Stimulated activated CD8-positive, alpha-beta memory T cell treated with anti-CD3 and anti-CD28 coated beads, Interleukin-15, amount 100 ng/mL, for 1 hour (primary cell): ENCODE data around the gene FAM120AOS.

Experiments used
- DNase-seq: peaks from one replicate; pipeline ENCODE4 v3.0.0-alpha.2; 2020; ENCODE audit warnings: low read depth

FAM120AOS gene

DNA sequence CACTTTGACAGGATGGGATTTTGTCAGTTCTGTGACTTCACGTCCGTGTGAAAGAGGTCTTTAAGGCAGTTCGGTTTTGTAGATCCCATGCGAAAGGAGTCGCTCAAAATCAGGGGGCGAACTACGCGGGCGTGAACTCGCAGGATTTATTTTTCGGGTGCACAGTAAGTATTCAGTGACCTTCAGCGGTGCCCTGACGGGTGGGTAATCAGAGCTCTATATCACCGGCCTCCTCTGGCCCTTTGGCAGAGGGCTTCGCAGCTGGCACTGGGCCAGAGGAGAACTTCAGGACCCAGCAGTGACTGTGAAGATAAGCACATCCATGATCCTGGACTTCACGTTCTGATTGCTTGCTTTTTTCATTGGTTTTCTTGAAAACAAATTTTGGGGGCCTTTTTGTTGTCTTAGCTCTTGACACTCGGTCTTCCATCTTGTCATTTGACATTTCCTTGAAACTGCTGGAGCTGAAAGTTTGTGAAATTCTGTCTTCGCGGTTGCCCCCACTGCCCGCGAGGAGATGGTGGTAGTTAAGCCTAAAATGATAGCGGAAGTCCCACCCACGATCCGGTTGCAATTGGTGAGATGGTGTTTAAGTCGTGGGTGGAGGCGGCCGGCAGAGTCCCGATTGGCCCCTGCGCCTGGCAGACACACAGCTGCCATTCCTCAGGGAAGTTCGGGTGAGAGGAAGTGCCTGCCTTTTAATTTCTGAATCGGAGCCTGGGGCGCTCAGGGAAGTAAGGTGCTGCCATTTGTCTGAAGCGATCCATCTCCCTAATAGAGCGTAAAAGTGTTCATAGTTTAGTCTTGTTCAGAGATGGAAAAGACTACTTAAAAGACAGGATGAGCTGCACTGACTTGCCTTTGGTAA, at the start of gene FAM120AOS:
Gene FAM120AOS, minus strand, starts transcription at position 535 of the 868 bp plus-strand sequence. CDS start 872 bp downstream, outside the sequence.
- peak; percentile 72 for DNase-seq

- DNase-seq = no peak
Measured at GRCh38 chr9:93501406-93501805, 48.0 kb upstream of the FAM120AOS start.

DNA sequence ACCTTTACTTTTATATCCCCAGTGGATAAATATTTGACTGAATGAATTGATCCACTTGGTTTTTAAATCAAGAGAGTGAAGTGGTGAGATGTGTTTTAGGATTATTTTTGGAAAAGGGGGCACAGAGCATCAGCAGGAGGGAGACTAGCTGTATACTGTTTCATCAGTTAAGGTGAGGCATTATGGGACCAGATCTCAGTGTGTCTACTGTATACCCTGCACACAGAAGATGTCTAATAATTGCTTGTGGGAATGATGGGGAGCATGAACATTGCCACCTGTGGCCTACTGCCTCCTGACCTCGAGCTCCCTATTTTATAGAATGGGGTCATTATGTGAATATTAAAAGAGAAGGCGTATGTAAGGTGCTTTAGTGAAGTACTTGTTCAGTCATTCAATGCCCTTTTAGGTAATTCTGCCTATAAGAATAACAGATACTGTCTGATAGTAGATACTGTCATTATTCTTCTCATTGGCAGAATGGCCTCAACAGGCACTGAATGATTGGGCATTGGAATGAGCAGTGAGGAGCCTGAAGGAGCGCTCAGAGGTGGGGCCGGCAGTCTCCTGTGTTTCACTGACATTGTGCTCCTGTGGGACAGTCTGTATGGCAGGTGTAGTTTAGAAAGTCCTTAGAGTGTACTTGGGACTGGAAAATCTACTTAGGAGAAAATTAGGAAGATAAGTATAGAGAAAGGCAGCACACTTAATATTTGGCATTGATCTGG, 47.4 kb upstream of the FAM120AOS start:
- DNase-seq = no peak

GRCh38 chr9:93496285-93496684, 42.9 kb upstream of the FAM120AOS start:
- DNase-seq = no peak

DNA sequence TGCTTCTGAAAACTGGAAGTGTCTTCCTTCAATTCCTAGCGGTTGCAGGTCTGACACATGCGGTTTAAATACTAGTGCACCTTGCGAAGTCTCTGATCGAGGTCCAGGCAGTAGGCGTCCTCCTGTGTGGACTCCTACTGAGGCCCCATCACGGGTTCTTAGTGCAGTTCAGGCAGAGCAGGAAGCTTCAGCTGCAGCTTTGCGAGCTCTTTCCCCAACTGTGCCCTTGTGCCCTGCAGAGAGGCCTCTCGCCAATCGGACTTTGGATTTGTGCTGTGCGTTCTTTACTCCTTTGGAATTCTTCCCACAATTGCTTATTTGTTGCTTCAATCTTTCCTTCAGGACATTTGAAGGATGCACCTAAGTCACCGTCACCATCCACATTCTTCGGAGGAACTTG, 40.6 kb upstream of the FAM120AOS start:
- no peak for DNase-seq

- DNase-seq = no peak
Measured at GRCh38 chr9:93492327-93492726, 38.9 kb upstream of the FAM120AOS start.

- DNase-seq = no peak
Measured at GRCh38 chr9:93491593-93492232, 38.3 kb upstream of the FAM120AOS start.

DNA sequence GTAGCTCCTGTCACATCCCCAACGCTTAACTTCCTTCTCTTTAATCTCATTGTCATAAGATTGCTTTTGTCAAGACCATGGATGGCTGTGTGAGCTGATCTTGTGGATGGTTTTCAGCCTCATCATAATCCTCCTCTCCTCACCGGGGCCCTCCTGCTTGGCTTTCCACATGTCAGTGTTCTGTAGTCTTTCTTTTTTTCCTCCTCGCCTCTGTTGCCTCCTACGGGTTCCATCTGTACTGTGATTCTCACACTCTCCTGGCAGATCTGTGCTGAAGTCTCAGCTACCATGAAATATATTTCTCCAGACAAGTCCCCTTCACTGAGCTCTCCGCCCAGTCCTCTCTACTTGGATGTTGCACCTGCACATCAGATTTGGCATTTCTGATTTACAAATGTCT, 34.9 kb upstream of the FAM120AOS start:
- DNase-seq = no peak

- no peak for DNase-seq
Measured at GRCh38 chr9:93486268-93486667, 32.9 kb upstream of the FAM120AOS start.

DNA sequence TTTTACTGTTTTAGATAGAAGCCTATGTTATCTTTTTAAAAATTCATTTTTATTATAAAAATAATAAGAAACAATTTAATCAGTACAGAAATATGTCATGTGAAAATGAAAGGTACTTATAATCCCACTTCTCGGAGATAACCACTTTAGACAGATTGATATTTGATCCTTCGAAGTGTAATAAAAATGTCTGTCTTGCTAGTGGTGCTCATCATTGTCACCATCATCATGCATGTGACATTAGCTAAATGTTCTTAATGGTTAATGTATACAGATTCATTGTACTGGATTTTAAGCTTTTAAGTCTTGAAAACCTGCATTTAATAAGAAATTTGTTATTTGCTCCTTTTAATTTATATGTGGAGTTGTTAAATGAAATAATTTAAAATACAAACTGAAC, 30.1 kb upstream of the FAM120AOS start:
- no peak for DNase-seq

DNA sequence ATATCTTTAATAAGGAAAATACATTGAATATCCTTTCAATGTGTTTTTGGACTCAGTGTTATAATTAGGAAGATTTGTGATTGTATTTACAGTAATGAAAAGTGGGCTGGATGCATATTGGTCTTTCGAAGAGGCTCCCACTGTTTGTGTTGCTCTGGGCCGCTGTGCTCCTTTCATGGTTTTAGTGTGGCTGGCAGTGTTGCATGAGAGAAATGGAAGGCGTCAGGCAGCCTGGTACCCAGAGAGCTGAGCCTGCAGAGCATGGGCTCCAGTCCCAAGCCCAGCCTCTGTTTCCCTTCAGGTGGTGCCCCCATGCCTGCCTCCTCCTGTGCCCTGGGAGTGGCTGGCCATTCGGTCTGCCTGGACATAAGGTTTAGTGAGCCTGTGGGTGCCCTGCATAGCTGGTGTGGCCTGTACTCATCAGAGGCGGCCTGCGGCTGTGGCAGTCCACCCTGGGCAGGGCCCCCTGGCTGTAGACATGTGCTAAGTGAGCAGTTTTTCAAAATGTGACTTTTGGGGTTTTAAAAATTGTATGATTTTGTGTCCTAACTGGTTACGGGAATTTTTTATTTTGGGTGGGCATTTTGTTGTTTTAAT, 27.4 kb upstream of the FAM120AOS start:
- DNase-seq = no peak

GRCh38 chr9:93480262-93480661, 26.9 kb upstream of the FAM120AOS start:
- DNase-seq = no peak

- DNase-seq = no peak
Measured at GRCh38 chr9:93479726-93480125, 26.3 kb upstream of the FAM120AOS start.

DNA sequence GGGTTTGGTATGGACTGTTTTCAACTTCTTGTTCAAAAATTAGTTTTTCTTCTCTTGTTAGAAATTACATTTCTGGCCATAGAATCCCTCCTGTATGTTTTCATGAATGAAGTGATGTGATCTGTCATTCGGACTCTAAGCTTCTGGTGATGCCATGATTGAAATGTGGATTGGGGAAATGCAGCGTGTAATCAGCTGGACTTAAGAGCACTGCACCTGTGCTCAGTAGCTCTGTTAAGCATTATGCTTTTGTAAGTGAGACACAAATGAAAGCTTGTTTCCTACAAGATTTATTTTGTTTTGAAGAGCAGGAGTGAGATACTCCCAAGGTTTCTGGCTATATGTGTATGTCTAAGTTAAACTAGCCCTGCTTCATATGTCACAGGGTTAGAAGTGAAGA, 24.0 kb upstream of the FAM120AOS start:
- DNase-seq = no peak

- DNase-seq = no peak
Measured at GRCh38 chr9:93476924-93477323, 23.5 kb upstream of the FAM120AOS start.

DNA sequence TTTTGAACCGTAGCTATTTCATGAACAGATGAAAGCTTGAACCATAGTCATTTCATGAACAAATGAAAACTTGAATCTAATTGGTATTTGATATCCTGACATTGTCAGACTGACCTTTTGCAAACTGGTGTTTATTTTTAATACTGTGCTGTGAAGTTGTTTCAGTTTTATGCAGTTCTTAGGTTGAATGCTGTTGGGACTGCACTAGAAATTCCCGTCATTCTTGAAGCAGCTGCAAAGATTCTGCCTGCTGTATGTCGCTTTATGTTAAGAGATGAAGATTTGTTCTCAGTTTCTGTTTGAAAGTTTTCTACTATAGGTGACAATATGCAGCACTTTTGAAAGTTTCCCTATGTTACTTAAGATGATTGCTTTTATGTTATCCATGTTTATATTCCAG, 22.5 kb upstream of the FAM120AOS start:
- no peak for DNase-seq

DNA sequence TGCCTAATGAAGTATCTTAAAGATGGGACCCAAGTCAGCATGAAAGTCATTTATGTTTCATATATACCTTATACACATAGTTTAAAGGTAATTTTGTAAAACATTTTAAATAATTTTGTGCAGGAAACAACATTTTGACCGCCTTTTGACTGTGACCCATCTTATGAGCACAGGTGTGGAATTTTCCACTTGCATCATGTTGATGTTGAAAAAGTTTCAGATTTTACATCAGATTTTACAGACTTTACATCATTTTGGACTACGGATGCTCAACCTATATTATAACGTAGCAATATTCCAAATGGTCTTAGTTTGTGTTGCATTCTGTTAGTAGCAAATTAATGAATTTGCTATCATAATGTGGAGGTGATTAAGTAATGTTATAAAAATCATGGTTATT, 21.7 kb upstream of the FAM120AOS start:
- no peak for DNase-seq

GRCh38 chr9:93473411-93473810, 20.0 kb upstream of the FAM120AOS start:
- no peak for DNase-seq

DNA sequence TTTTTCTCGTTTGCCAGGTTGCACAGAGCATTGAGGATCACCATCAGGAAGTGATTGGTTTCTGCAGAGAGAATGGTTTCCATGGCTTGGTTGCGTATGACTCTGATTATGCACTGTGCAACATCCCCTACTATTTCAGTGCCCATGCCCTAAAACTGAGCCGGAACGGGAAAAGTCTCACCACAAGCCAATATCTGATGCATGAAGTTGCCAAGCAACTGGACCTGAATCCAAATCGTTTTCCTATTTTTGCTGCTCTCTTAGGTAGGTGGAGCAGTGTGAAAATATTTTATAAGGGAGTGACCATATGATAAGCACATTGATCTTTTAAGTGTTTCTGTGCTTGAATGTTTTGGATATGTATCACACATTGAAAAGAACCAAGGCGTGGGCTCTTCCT, 17.7 kb upstream of the FAM120AOS start:
- DNase-seq = no peak

- no peak for DNase-seq
Measured at GRCh38 chr9:93470391-93470790, 17.0 kb upstream of the FAM120AOS start.

DNA sequence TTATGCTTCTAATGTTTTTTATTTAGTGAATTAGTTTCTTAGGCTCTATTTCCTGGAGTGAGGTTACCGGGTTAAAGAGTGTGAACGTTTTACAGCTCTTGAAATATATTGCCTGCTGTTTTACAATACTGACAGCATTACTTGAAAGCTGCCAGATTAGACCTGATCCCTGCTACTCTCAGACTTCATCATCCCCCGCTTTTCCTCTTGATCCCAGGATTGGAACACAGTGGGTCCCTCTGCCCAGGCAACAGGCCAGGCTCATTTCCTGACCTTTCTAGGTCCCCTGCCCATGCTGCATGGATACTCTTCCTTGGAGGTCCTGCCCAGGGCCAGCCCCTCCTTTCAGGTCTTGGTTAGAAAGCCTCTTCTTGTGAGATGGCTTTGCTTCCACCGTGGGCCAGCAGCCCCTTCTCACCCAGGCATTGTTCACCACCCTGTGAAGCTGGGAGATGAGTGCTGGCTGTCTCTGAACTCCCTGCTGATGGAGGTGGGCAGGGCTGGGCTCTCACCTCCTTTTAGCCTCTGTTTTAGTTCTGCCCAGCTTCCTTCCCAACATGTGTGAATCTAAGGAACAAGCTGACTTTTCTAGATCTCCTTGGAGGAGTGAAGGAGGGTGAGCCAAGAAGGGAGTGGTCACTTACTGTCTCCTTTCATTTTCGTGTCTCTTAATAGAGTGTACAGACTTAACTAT, 15.5 kb upstream of the FAM120AOS start:
- DNase-seq = no peak

DNA sequence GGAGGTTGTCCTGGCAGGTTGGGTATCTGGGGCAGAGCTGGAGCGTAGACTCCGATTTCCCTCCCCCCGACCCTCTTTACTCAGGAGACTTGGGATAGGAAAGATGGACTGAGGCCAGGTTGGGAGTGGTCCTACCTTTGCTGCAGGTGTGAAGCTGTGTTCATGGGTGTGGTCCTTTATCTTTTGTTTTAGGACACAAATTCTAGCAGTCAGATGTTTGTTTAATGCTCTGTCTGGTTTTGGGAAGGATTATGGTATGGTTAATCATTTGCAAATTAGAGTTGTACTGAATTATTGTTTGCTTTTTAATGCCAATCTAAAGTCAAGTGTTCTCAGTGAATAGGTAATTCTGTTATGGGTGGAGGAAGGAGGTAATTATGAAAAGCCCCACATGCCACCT, 14.1 kb upstream of the FAM120AOS start:
- DNase-seq = no peak
